Activated T-cell treated with anti-CD3 and anti-CD28 coated beads for 1 hour (primary cell): ENCODE data around the gene STK24.

ENCODE experiments used
- DNase-seq: peaks from one replicate; pipeline ENCODE4 v3.0.0-alpha.2; 2020; ENCODE audit warnings: low read depth

The STK24 gene

DNA sequence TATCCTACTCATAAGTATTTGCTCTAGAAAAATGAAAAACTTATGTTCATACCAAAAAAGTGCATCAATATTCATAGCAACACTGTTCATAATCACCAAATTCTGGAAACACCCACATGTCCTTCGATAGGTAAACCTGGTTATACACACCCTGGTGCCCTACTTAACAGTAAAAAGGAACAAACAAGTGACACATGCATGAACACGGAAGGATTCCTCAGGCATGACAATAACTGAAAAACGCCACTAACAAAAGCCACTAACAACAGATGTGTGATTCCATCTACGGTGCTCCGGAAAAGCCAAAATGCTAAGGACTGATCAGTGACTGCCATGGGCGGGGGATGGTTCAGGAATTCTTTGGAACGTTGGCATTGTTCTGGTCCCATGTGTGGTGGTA lies 65.5 kb downstream of the STK24 start:
- DNase-seq: no peak

DNA sequence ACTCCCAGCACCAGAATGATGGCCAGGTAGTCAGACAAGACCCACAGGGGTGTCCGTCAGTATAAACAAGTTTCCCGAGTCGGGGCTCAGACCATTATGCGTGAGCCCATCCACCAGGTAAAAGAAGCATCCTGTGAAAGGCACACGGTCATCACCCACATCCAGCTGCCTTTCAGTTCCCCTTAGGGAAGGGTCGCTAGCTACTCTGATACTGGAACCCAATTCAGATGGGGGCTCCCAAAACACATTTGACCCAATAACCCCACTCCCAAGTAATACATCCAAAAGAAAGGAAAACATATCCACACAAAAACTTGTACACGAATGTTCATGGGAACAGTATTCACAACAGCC lies 66.8 kb downstream of the STK24 start:
- DNase-seq: no peak

DNA sequence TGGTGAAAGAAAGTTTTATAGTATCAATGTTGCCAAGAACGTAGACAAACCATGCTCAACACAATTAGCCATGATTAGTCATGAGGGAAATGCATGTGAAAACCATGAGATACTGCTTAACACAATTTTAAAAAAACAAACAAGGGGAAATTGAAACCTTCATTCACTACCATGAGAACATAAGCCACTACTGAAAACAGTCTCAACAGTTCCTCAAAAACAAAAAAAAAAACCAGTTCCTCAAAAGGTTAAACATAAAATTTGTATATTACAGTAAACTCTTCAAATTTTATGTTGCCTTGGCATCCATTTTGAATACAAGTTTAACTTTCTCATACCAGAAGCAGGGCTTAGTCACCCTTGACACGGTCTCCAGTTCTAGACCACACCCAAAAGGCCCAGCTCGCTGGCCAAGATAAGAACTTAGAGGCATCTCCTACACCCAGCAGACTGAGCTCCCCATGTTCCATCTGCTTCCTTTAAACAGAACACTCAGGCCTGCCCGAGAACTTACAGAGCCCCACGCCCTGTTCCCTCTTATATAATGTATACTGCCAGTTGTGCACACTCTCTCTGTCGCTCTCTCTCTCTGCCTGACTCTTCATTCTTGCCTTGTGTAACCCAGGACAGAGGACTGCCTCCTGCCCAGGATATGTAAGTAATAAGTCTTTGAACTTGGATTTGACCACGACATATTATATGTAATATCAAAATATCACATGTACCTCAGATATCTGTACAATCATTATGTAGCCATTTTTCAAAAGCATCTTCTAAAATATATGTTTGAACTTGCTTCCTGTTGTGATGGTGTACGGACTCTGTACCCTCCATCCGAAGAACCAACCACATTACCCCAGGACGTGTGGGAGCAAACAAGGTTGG lies 67.4 kb downstream of the STK24 start:
- DNase-seq: no peak

DNA sequence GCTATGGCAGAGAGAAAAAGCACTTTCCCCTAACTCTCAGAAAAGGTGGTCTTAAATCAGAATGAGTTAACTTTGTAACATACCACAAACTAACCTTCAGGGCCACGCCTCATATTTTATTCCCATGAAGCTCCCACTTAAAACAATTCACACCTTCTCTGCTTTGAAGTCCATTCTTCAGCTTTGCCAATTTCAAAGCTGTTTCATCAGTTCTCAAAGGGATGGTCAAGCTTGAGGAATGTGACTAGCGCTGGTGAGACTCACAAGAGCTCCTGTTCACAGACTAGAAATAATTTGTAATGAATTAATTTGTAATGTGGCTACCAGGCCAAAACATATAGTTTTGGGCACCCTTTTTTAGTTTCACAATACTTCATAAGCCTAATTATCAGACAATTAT lies 68.2 kb downstream of the STK24 start:
- DNase-seq: no peak

DNA sequence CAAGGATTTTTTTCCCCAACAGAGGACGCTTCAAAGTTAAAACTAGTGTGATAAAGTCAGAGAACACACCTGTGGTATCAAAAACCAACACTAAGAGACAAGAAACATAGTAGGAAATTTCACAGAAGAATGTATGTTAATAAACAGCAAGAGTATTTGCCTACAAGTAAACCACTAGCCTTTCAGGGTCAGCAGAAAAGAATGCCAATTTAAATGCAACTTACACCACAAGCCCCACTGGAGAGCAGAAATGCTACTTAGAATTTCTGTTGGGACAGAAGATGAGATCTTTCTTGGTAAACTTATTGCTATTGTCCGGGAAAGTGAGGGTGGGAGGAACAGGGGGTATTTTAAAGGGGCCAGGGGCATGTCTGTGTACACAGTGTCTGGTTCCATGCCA lies 68.6 kb downstream of the STK24 start:
- no peak for DNase-seq

DNA sequence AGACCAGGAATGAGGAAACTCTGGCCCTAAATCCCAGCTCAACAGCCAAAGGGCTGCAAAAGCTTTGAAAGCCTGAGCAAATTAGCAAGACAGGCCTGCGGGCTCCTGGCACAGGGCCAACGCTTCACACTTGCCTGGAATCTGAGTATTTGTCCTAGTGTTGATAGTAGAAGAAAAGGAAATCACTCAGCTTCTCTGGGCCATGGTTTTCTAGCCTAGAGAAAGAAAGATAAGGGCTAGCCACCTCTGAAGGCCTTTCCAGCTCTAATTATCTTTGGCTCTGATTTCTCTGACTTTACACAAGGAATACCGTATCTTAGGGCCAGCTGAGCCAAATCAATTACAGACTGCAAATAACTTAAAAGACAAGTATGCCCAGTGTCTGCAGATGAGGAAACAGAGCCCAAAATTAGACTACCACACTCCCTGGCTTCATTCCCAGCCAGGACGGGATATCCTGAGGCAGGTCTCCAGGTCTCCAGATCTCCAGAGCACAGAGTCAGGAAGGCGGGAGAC lies 69.6 kb downstream of the STK24 start:
- no peak for DNase-seq

DNA sequence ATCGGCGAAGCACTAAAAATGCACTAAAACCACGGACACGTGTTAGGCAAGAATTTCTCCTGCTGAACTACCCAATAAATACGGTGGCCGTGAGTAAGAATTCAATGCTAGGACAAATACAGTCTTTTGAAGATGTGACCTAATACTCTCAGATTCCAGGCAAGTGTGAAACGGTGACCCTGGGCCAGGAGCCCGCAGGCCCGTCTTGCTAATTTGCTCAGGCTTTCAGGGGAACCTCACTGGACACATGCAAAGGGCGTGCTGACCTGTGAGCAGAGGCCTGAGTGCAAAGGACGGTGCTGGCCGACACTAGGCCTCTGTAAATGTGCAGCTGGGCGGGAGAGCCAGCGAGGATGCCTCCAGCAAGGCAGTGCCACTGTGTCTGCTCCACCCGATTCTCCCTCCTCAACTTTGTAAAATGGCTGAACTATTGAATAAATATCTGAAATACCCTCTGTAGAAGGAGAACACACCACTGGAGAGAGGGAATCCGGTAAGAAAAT lies 70.1 kb downstream of the STK24 start:
- DNase-seq: no peak

DNA sequence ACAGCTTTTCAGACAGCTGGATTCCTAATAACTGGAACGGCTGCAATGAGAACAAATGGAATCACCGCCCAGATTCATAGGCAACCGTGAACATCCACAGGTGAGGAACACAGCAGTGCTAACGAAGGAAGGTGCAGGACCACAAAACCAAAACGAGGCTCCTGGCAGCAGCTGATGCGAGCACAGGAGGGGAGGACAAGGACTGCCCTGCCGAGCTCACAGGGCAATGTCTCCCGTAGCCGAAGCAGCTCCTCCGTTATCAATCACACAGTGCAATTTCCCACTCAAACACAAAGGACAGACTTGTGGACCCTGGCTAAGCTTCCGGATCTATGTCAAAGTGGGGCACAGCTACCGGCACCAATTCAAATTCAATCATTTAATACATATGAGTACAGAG lies 70.6 kb downstream of the STK24 start:
- DNase-seq: no peak

DNA sequence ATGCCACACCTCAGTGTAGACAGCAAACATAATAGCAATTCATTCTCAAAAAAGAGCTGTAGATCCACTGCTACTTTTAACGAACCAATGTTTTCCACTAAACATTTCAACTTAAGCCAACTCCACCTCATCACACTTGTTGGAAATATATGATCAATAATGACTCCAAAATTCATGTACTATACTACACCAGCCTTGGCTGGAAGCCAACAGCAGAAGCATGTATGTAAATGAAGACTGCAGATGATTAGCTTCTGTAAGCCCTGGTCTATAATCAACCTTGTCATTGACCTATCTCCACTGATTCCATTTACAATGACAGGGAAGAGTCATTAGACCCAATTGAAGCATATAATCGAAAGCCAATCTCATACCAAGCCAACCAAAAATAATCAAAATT lies 71.7 kb downstream of the STK24 start:
- DNase-seq: no peak

DNA sequence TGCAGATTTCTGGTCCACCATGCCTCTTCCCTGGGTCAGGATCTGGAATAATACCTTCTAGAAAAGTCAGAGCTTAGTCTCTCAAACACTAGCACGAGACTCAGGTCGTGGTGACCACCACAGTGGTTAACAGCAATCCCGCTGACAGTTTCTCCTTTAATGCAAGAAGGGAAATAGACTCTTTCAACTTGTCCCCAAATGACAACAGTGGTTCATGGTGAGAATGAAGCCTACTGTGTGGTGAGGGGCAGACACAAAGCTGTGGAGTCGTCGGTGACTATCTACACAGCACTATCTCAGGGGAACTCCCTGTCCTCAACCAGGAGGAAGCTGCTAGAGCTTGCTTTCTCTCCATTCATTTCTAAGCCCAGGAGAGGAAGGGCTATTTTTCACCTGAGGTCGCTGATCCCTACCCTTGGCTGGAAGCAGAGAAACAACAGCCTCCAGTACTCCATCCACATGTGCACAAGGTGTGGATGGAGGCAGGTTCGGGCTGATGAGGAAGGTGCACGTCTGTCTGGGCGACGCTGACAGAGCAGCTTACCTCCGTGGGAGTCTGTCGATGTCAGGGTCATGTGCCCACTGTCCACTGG lies 72.4 kb downstream of the STK24 start:
- no peak for DNase-seq

DNA sequence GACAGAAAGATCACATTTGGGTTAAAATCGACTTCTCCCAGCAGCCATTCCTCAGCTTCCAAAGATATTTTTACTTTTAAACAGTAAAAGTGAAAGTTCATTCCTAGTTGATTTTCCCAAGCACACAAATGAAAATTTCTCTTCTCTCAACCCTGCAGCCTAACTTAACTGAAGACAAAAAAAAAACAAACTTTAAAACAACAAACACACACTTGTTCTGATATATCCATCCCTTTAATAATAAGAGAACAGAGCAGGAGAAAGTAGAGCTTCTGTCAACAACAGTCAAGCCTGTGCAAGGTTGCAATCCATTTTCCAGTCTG lies 72.9 kb downstream of the STK24 start:
- DNase-seq: no peak

DNA sequence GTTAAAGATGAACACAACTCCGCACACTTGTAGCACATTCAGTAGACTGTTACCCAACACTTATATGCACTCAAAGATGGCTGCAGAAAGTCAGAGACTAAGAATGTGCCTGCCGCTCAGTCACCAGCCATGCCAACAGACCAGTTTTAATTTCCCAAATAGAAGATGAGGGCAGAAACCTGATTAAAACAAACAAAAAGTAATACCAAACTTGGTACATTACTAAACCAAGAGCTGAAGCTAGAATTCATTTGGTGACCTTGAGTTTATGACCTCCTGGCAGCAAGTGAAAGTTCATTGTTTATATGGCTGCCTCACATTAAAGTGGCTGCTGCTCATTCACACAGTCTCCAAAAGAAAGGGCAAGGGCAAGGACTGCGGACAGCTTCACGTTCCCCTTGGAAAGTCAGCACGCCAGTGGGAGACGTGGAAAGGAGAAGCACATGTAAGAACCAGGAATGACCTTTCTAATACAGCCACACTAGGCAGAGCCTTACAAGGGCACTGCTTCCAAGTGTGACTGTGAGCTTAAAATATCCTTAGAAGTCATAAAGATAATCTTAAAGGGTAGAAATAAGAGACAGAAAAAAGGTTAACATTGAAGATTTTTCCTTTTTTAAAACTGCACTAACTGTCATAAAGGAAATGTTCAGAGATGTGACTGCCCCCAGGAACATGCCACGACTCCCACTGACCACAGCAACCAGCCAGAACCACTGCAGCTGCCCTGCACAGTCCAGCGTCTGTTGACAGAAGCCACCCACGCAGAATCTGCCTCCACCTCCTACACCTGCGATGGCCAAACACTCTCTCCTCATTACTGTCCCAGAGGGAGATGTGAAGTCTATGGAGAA lies 73.5 kb downstream of the STK24 start:
- no peak for DNase-seq

DNA sequence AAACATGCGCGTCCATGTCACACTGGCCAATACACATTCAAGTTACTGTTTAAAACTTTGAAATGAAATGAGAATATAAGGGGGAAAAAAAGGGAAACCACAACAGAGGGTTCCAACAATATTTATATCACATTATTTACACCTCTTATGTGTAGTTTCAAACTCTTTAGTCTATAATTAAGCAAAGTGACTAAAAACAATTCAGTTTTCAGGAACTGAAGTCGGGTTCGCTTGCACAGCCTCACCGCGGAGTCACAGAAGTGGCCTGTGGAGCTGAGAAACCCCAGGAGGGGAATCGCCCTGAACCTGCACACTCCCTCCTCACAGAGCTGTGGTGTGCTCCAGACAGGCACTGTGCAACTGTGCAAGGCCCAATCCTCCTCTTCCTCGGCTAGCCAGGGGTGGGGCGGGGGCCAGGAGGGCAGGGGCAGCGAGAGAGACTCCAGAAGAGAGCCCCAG lies 75.9 kb downstream of the STK24 start:
- DNase-seq: no peak

DNA sequence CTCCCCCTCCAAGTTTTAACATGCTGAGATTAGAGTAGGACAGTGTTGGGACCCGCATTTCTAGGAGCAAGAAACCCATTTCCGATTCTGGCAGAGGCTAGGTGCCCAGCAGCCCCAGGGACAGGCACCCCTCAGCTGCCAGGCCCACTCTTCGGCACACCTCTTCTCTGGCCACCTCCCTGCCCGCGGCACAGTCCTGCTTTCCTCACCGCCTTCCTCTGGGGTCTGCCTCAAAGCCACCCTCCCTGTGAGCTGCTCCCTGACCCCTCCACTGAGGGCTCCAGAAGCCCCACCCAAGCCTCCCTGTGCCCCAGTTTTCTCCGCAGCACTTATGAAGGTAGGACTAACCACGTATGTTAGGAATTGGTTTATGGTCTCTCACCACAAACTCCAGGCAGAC lies 79.9 kb downstream of the STK24 start:
- DNase-seq: no peak

DNA sequence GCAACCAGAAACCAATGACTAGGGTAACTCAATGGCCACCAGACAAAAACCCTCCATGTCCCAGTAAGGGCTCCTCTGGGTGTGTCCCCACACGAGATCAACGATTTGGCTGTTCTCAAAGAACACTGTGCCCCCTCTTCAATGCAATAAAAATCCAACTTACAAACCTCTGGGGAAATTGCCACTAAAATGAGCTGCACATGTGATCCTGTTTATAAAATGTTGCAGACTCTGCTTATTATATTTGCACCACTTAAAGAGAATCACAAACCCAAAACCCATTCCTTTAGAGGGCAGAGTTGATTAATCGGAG lies 80.5 kb downstream of the STK24 start:
- no peak for DNase-seq

DNA sequence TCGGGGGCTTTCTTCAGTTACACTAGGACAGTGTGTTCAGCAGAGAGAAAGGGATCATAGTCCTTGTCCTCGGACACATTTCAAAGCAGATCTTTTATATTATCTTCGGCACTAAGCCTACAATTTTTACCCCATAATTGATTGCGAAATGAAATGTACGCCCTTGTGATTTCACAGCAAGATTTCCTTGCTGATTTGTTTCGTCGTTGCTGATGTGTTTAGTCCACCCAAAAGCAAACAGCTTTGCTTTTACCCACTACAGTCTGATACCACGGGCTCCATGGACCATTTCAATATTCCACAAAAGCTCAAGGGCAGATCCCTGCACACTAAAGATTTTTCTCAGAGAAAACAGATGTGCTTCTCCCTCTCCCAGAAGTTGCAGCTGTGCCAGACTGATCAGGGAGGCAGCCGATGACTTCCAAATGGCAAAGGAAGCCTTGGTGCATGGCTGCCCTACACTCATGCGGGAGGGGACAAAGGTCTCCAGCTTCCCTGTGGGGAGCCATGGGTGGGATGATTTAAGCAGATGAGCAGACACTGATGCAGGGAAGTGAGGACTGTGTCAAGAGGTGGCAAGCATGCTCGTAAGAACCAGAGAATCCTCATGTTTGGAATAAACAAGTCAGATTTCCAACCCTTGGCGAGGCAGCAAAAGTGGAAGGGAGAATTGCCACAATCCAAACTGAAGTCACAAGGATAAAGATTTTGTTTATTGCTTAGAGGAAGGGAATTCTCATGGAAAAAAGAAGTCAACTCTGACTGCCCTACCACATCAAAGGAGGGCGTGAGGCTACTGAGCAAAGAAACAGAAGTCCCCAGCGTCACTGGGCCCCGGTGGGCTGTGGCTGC lies 81.1 kb downstream of the STK24 start:
- no peak for DNase-seq

DNA sequence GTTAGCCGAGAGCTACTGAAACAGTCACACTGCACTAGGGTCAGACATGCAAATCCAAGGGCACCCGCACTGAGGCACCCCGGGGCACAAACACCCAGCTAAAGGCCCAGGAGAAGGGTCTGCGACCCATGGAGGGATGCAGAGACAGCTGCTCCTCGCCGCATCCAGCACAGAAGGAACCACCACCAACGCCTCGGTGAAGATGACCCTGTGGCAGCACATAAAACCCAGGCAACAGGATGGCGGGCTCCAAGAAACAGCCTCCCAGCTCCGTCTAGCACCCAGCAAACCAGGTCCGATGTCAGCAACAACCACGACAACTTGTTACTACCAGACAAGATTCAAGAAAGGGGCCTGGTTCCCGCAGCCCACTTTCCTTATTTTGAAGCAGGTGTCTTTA lies 82.1 kb downstream of the STK24 start:
- no peak for DNase-seq

DNA sequence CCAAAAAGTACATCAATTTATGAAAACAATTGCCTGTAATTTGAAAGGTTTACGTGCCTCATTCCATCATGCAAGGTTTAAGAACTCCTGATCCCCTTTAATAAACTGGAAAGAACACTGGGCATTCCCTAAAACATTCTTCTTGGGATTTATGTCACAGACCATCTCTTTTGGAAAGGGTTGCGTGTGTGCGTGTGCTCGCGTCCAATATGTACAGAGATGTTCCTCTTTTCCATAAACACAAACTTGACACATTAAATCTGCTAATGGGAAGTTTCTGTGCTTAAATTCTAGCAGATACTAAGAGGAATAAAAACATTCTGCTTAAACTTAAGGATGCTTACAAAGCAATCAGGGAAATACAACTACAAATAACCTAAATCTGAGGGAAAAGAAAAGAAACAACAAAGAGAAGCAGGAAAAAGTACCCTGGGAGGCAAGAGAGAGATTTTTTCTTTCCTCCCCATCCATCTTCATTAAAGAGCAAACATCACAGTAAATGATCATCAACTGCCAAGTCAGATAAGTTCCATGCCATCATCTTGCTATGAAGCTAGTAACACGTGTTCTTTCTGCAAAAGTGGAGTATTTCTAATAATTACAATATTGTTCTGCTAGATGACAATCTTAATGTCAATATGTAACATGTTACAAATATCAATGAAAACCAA lies 83.7 kb downstream of the STK24 start:
- no peak for DNase-seq

DNA sequence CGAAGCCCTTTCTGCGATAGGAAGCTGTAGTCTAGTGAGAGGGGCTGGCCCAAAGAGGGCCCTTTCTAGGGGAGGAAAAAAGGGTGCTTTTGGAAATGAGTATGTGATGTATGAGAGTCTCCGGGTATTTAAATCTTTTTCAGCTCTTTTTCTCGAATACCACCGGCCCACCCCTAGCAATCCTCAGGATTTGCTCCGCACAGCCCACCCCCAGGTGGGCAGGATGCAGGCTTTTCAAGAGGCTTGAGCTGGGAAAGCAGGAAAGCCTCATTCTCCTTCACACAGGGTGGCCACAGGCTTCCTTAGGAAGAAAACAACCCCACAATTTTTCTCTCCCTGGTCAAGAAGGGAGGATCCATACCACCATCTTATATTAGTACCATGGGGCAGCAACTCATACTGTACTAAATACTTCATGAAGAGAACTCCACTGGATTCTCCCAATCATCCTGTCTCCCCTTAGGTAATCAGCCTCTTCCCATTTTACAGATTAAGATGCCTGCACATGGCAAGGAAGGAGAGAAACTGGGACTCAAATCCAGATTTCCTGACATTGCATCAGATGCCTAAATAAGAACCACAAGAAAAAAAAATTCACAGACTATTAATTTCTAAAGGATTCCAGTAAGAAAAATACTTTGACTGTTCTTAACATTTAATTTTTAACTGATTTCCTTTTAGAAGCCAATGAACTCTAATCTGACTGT lies 84.4 kb downstream of the STK24 start:
- DNase-seq: no peak

DNA sequence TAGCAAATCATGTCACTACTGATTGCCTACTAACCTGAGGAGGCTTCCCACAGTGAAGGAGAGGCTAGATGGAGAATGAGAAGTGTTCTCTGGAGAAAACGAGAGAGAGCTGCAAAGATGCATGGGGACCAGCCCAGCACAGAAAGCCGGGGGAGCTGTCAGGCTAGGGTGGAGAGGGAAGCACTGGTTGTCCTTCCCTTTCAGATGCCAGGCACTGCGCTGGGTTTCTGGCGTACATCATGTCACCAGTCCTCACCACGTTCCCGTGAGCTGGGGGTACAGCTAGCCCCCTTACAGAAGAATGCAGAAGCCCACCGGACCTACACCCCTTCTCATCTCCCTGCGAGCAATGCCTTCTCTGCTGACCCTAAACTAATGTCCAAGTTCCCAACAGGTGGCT lies 86.0 kb downstream of the STK24 start:
- no peak for DNase-seq
